CD4-positive, alpha-beta T cell (primary cell): Measurements from ENCODE around the gene ZNF549. TPM values are rescaled to one million over a fixed set of nuclear protein-coding genes. Genes with fewer than 3 reads are reported as not detected.
"Not testable (repeated sequence)": the region's sequence is repeated elsewhere in the genome, so short reads cannot be mapped to it uniquely, and the experiment has no call there.

Experiments
- ATAC-seq: fragments of 200-7000 bp; cut with Tn5 transposase; one replicate; pipeline ENCODE4 v1.10.0; 2022; ENCODE audit warnings: mild to moderate bottlenecking; ENCODE audit not compliant: poor library complexity
- CTCF ChIA-PET: fragments of 350-600 bp; sonication (Branson Sonifier 250); formaldehyde crosslinking; loops from one replicate; lab custom pipeline; 2021; ENCODE audit warnings: antibody characterized with exemption, inconsistent platforms; lab: Charles Lee
- POLR2A ChIA-PET: fragments of 350-600 bp; sonication (Branson Sonifier 250); formaldehyde crosslinking; loops from one replicate; lab custom pipeline; 2021; ENCODE audit warnings: antibody characterized with exemption, inconsistent platforms; lab: Charles Lee
- DNase-seq, 14 experiments: peaks; one replicate each; pipeline ENCODE4 v3.0.0-alpha.2; 2013 to 2020; ENCODE audit warnings: mixed read lengths in 2 of 14
- H3K27ac ChIP-seq, 2 donors: one replicate each; pipeline versions ENCODE4 v1.5.1 to v1.7.0; 2013; ENCODE audit warnings: low read length in 2 of 2, low read depth in 1 of 2, mild to moderate bottlenecking in 1 of 2
- H3K27me3 ChIP-seq, 2 experiments: 1 replicate in 1 of 2; 2 replicates in 1 of 2; pipeline versions ENCODE4 v1.6.1 to v1.7.0; 2013; ENCODE audit warnings: low read length in 2 of 2, control low read depth in 1 of 2, mild to moderate bottlenecking in 1 of 2, moderate library complexity in 1 of 2; ENCODE audit not compliant: insufficient read depth in 2 of 2, control insufficient read depth in 1 of 2
- H3K36me3 ChIP-seq: one replicate; pipeline ENCODE4 v1.6.1; 2013; ENCODE audit warnings: low read length, control low read depth; ENCODE audit not compliant: insufficient read depth
- H3K4me1 ChIP-seq: one replicate; pipeline ENCODE4 v1.6.1; 2013; ENCODE audit warnings: low read length, control low read depth; ENCODE audit not compliant: insufficient read depth
- H3K4me3 ChIP-seq: one replicate; pipeline ENCODE4 v1.5.1; 2013; ENCODE audit warnings: mild to moderate bottlenecking, low read length, moderate library complexity
- H3K9me3 ChIP-seq, 2 experiments: 1 replicate in 1 of 2; 2 replicates in 1 of 2; pipeline versions ENCODE4 v1.6.1 to v1.7.0; 2013; ENCODE audit warnings: low read length in 2 of 2, mild to moderate bottlenecking in 2 of 2, control low read depth in 1 of 2, moderate library complexity in 1 of 2; ENCODE audit not compliant: control insufficient read depth in 1 of 2, insufficient read depth in 1 of 2
- H3K27ac Mint-ChIP-seq: one replicate; pipeline ENCODE4 v1.8.0; 2020; ENCODE audit warnings: mixed read lengths
- H3K27me3 Mint-ChIP-seq: one replicate; pipeline ENCODE4 v1.8.0; 2021; ENCODE audit warnings: mixed read lengths
- H3K36me3 Mint-ChIP-seq: one replicate; pipeline ENCODE4 v1.8.0; 2021; ENCODE audit warnings: low read depth, mixed read lengths
- H3K4me1 Mint-ChIP-seq: one replicate; pipeline ENCODE4 v1.8.0; 2021; ENCODE audit warnings: low read depth, mixed read lengths
- H3K4me3 Mint-ChIP-seq: one replicate; pipeline ENCODE4 v1.8.0; 2020; ENCODE audit warnings: mild to moderate bottlenecking, mixed read lengths
- H3K9me3 Mint-ChIP-seq: one replicate; pipeline ENCODE4 v1.8.0; 2020; ENCODE audit warnings: mixed read lengths
- intact Hi-C, 2 experiments: fragments of 100-400 bp; cut with DNase I in 1 of 2; cut with micrococcal nuclease in 1 of 2; formaldehyde crosslinking; loops; one replicate each; pipeline versions ENCODE4 v1.15.1 to v1.9.0; 2023 to 2025; cut with DNase I, micrococcal nuclease
- total RNA-seq, 174 experiments: library from RNA in 2 of 174; stranded (reverse) in 2 of 174; gene quantifications; one replicate each; pipeline ENCODE4 v1.2.3 and lab custom pipeline; 2021 to 2026
- TF ChIP-seq, protein P1 (sequence below): fragments of 200-600 bp; IDR thresholded peaks from one replicate; pipeline ENCODE4 v1.8.0; 2022; ENCODE audit warnings: antibody characterized with exemption, mild to moderate bottlenecking

ZNF549 gene
- total RNA-seq, 2 experiments from 2014 or later, result 10.1 to 11.1 TPM

DNA sequence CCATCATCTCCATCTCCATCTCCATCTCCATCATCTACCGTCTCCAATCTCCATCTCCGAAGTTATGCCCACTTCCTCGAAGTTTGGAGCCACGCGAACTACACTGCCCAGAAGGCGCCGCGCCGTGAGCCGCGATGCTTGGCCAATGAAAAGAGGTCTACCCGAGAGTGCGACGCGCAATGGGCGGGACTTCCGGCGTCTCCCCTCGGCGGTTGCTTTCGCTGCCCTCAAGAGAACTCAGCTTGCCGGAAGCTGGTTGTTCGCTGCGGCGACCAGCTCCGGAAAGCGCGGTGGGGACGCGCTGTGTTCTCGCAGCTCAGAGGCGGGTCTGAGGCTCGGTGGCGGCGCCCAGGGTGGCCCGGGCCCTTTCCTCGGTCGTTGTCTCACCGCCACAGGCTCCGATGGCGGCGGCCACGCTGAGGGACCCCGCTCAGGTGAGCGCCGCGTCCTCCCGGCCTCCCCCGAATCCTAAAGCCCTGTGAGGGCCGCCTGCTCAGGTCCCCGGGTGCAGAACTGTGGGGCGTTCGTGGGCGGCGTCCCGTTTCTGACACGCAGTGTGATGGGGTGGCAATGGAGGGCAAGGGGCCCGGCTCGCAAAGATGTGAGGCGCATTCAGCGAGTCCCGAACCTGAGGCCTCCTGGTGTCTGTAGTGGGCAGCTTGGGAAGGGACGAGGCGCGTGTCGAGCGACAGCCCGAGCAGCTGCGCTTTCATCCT lies 27.3 kb upstream of the ZNF549 start, which contains the start of gene ZNF773:
Gene ZNF773 (plus strand): TSS at position 259 of the 716 bp plus-strand sequence. CDS start 143 bp downstream, at position 402.
- ChIA-PET POLR2A (interaction anchor here (0.6 to 1.9 kb wide), 11 partner anchors 12 to 320 kb away, joined by 3 to 10 read pairs (median 4); partner anchors contain the start of genes ZIK1, ZNF416, ZNF419 and ZNF548), CTCF (interaction anchor here (0.9 to 1.4 kb wide), 2 partner anchors 23 to 27 kb away, joined by 3 read pairs; partner anchors contain the start of genes ZNF549 and ZNF772)
- not testable (repeated sequence) for H3K27me3 Mint-ChIP-seq, H3K27me3 ChIP-seq, H3K4me1 ChIP-seq
- Histone ChIP-seq H3K9me3 (peaks cover 46 to 60% of the 10 kb centered on the region in 2 experiments), H3K4me3 (peak within 1 kb of the TSS; percentile 64), H3K27ac (peak within 1 kb of the TSS; percentile 78 to 79), H3K36me3 (peaks cover 12% of the 10 kb centered on the region)
- H3K4me1 Mint-ChIP-seq, result peaks cover 30% of the 10 kb centered on the region
- peak within 1 kb of the TSS; percentile 60 for H3K27ac Mint-ChIP-seq
- peak; percentile 94 to 99 (median 96) for DNase-seq
- H3K36me3 Mint-ChIP-seq, result peaks cover 76% of the 10 kb centered on the region
- peak; percentile 92 for ATAC-seq
- intact Hi-C loops, result loop anchor here (1.0 to 2.0 kb wide), 3 partner anchors 23 to 59 kb away; partner anchors contain the start of genes ZNF550 (in 2 of the 2), ZNF772 (in 2 of the 2) and ZNF549 (in 1 of the 2)
- H3K4me3 Mint-ChIP-seq, result peak within 1 kb of the TSS; percentile 85
- peaks cover 20% of the 10 kb centered on the region for H3K9me3 Mint-ChIP-seq

DNA sequence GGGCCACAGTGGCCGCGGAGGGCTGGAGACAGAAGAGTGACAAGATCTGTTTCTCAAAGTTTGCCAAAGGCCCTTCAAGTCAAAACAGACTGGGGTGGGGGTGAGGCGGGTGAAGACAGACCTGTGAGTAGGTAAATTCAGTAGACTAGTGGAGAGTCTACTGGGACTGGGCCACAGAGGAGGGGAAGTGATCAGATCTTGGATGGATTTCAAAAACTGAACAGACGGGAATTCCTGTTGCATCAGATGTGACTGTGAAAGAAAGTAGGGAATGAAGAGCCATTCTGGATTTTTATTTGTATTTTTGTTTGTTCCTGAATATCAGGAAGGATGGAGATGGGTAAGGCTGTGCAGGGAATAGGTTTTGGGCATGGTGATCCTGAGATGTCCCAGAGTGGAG lies 26.8 kb upstream of the ZNF549 start:
- Histone ChIP-seq H3K9me3 (peaks cover 42 to 59% of the 10 kb centered on the region in 2 experiments), H3K4me3 (peak overlapping the region; percentile 64), H3K36me3 (peaks cover 16% of the 10 kb centered on the region)
- Mint-ChIP-seq H3K4me1 (peaks cover 30% of the 10 kb centered on the region), H3K9me3 (peaks cover 20% of the 10 kb centered on the region), H3K4me3 (peak overlapping the region; percentile 85), H3K27ac (peak overlapping the region; percentile 60), H3K36me3 (peaks cover 76% of the 10 kb centered on the region)
- ATAC-seq, DNase-seq, H3K27ac ChIP-seq, H3K4me1 ChIP-seq, H3K27me3 ChIP-seq, H3K27me3 Mint-ChIP-seq: not testable (repeated sequence)
- POLR2A ChIA-PET, result interaction anchor here (0.7 to 1.9 kb wide), 10 partner anchors 13 to 319 kb away, joined by 3 to 10 read pairs (median 4); partner anchors contain the start of genes ZIK1, ZNF416, ZNF419 and ZNF548
- intact Hi-C loops, result loop anchor here in 1 of 2 experiments (2.0 kb wide), 1 partner anchor 58 kb away; the partner anchor contains the start of gene ZNF550
- CTCF ChIA-PET, result interaction anchor here (0.9 to 1.4 kb wide), 2 partner anchors 23 to 27 kb away, joined by 3 read pairs; partner anchors contain the start of genes ZNF549 and ZNF772

DNA sequence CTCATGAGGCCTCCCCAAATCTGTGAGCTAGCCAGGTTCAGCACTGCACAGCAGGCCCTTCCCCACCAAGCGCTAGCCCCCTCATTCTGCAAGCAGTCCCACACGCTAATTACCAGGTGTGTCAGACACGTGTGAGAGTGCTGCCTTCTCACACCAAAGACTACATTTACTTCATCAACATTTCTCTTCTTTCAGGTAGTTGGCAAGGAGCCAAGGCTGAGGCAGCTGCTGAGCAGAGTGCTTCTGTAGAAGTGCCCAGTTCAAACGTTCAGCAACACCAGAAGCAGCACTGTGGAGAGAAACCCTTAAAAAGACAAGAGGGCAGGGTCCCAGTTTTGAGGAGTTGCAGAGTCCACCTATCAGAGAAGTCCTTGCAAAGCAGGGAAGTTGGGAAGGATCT lies 21.0 kb upstream of the ZNF549 start:
- Mint-ChIP-seq H3K27ac (no peak overlapping the region), H3K36me3 (peaks cover 94% of the 10 kb centered on the region), H3K27me3 (no peaks in the 10 kb centered on the region), H3K9me3 (peaks cover 34% of the 10 kb centered on the region), H3K4me3 (no peak overlapping the region), H3K4me1 (peaks cover 15% of the 10 kb centered on the region)
- H3K36me3 ChIP-seq, result peaks cover 36% of the 10 kb centered on the region
- no peaks in the 10 kb centered on the region for H3K4me1 ChIP-seq
- DNase-seq (no peak), ATAC-seq (no peak)
- H3K27me3 ChIP-seq, result no peaks in the 10 kb centered on the region
- POLR2A ChIA-PET, result no interaction called here
- H3K27ac ChIP-seq, result no peak overlapping the region
- peaks cover 43 to 86% of the 10 kb centered on the region in 2 experiments for H3K9me3 ChIP-seq
- CTCF ChIA-PET, result no interaction called here
- TF ChIP-seq, protein P1, sequence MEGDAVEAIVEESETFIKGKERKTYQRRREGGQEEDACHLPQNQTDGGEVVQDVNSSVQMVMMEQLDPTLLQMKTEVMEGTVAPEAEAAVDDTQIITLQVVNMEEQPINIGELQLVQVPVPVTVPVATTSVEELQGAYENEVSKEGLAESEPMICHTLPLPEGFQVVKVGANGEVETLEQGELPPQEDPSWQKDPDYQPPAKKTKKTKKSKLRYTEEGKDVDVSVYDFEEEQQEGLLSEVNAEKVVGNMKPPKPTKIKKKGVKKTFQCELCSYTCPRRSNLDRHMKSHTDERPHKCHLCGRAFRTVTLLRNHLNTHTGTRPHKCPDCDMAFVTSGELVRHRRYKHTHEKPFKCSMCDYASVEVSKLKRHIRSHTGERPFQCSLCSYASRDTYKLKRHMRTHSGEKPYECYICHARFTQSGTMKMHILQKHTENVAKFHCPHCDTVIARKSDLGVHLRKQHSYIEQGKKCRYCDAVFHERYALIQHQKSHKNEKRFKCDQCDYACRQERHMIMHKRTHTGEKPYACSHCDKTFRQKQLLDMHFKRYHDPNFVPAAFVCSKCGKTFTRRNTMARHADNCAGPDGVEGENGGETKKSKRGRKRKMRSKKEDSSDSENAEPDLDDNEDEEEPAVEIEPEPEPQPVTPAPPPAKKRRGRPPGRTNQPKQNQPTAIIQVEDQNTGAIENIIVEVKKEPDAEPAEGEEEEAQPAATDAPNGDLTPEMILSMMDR, result no peak
- intact Hi-C loops, result no loop called here
- no peak overlapping the region for H3K4me3 ChIP-seq

DNA sequence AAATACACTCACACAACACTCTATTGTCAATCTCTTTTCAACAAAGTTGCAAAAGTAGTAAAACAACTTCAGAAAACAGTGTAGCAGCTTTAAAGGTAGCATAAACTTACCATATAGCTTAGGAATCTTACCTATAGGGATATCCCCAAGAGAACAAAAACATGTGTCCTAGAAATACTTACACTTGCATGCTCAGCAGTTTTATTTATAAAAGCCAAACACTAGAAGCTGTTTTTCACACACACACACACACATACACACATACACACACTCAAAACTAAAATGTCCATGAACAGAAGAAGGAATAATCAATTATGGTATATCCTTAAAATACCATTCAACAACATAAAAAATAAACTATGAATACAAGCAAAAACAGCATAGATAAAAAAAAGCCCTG lies 15.7 kb upstream of the ZNF549 start:
- Histone ChIP-seq H3K27me3 (no peaks in the 10 kb centered on the region), H3K36me3 (peaks cover 10% of the 10 kb centered on the region), H3K4me3 (no peak overlapping the region), H3K27ac (no peak overlapping the region), H3K4me1 (no peaks in the 10 kb centered on the region), H3K9me3 (peaks cover 37 to 92% of the 10 kb centered on the region in 2 experiments)
- CTCF ChIA-PET, result no interaction called here
- intact Hi-C loops, result no loop called here
- POLR2A ChIA-PET, result interaction anchor here (1.6 kb wide), 1 partner anchor 197 kb away, joined by 3 read pairs; the partner anchor contains the start of gene ZNF154
- ATAC-seq (no peak), DNase-seq (no peak)
- TF ChIP-seq, protein P1, result no peak
- Mint-ChIP-seq H3K27me3 (no peaks in the 10 kb centered on the region), H3K4me3 (no peak overlapping the region), H3K4me1 (no peaks in the 10 kb centered on the region), H3K36me3 (peaks cover 90% of the 10 kb centered on the region), H3K27ac (no peak overlapping the region), H3K9me3 (peaks cover 43% of the 10 kb centered on the region)
